ENCODE measurements around the gene ACSS3.

The ACSS3 gene

DNA sequence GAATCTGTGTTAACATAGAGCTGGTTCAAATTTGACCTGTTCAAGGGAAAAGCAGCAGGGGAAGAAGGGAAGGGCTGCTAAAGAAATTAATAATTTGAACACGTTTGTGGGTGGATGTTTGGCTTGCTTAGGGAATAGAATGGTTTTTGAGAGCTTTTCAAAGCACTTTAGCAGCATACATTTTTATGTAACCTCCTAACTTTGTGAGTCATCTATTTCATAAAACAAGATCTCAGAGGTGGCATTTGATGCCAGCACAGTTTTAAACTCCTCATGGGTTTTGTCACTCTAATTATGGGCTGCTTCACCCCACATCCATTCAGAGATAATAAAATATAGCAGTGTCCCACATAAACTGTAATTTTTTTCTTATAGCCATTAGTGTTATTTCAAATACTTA lies 143.8 kb downstream of the ACSS3 start:
- Histone ChIP-seq H3K27ac (ENCODE audit: extremely low read depth, low read depth, low read length) (no peak overlapping the region), H3K36me3 (ENCODE audit: control insufficient read depth in 2 of 2, insufficient read depth in 1 of 2, low read length in 2 of 2) (no peaks in the 10 kb centered on the region), H3K4me1 (ENCODE audit: control insufficient read depth, insufficient read depth, low read length) (no peaks in the 10 kb centered on the region; the same call in 1 of the 2 replicates), H3K4me3 (ENCODE audit: low read depth, low read length) (no peak overlapping the region), H3K9me3 (ENCODE audit: control insufficient read depth, insufficient read depth, low read depth, low read length) (no peaks in the 10 kb centered on the region)
- CTCF ChIA-PET: interaction anchor here (1.0 kb wide), 1 partner anchor 36 kb away, joined by 3 read pairs; no protein-coding TSS in a partner anchor
- TF ChIP-seq ZNF24 (tag by site-specific recombination; IDR thresholded peaks at IDR 0.05) (no peak), SCRT2 (tag by site-specific recombination; IDR thresholded peaks at IDR 0.05) (no peak), ZNF560 (tag by site-specific recombination; IDR thresholded peaks at IDR 0.05; ENCODE audit: borderline replicate concordance) (no peak), FEZF1 (tag by site-specific recombination; IDR thresholded peaks at IDR 0.05) (no peak), ZSCAN4 (tag by site-specific recombination; IDR thresholded peaks at IDR 0.05) (no peak), ZNF157 (tag by site-specific recombination; IDR thresholded peaks at IDR 0.05) (no peak), ZNF501 (tag by site-specific recombination; IDR thresholded peaks at IDR 0.05) (no peak), ZNF23 (tag by site-specific recombination; IDR thresholded peaks at IDR 0.05; ENCODE audit: borderline replicate concordance) (no peak), ZEB2 (tag by site-specific recombination; IDR thresholded peaks at IDR 0.05) (no peak), ZBTB26 (tag by site-specific recombination; optimal IDR thresholded peaks at IDR 0.05) (no peak), ZNF114 (tag by site-specific recombination; IDR thresholded peaks at IDR 0.05) (no peak), ZNF791 (tag by site-specific recombination; IDR thresholded peaks at IDR 0.05) (no peak), ZNF48 (tag by site-specific recombination; IDR thresholded peaks at IDR 0.05) (no peak), ZNF404 (tag by site-specific recombination; IDR thresholded peaks at IDR 0.05) (no peak), ZNF580 (tag by site-specific recombination; IDR thresholded peaks at IDR 0.05) (no peak), ZNF146 (tag by site-specific recombination; IDR thresholded peaks at IDR 0.05) (no peak)
- POLR2A ChIA-PET: no interaction called here

- no peaks in the 10 kb centered on the region; the same call in 1 of the 2 replicates for H3K4me1 ChIP-seq (ENCODE audit: control insufficient read depth, insufficient read depth, low read length)
- CTCF ChIA-PET: no interaction called here
- H3K27ac ChIP-seq (ENCODE audit: extremely low read depth, low read depth, low read length): no peak overlapping the region
- H3K4me3 ChIP-seq (ENCODE audit: low read depth, low read length): no peak overlapping the region
- H3K36me3 ChIP-seq (ENCODE audit: control insufficient read depth in 2 of 2, insufficient read depth in 1 of 2, low read length in 2 of 2): no peaks in the 10 kb centered on the region
- no peaks in the 10 kb centered on the region for H3K9me3 ChIP-seq (ENCODE audit: control insufficient read depth, insufficient read depth, low read depth, low read length)
- POLR2A ChIA-PET: no interaction called here
- TF ChIP-seq ZNF596 (tag by site-specific recombination; IDR thresholded peaks at IDR 0.05) (no peak), INSM2 (tag by site-specific recombination; IDR thresholded peaks at IDR 0.05) (no peak), ZNF202 (tag by site-specific recombination; IDR thresholded peaks at IDR 0.05; ENCODE audit: borderline replicate concordance) (no peak), ZNF792 (tag by site-specific recombination; IDR thresholded peaks at IDR 0.05) (no peak), KLF8 (tag by site-specific recombination; IDR thresholded peaks at IDR 0.05) (no peak), OSR2 (tag by site-specific recombination; IDR thresholded peaks at IDR 0.05) (no peak), ZNF112 (tag by site-specific recombination; IDR thresholded peaks at IDR 0.05) (no peak), ZNF658 (tag by site-specific recombination; IDR thresholded peaks at IDR 0.05) (no peak), FEZF1 (tag by site-specific recombination; IDR thresholded peaks at IDR 0.05) (no peak), OVOL3 (tag by site-specific recombination; IDR thresholded peaks at IDR 0.05) (no peak)
- TF ChIP-seq, protein P1, sequence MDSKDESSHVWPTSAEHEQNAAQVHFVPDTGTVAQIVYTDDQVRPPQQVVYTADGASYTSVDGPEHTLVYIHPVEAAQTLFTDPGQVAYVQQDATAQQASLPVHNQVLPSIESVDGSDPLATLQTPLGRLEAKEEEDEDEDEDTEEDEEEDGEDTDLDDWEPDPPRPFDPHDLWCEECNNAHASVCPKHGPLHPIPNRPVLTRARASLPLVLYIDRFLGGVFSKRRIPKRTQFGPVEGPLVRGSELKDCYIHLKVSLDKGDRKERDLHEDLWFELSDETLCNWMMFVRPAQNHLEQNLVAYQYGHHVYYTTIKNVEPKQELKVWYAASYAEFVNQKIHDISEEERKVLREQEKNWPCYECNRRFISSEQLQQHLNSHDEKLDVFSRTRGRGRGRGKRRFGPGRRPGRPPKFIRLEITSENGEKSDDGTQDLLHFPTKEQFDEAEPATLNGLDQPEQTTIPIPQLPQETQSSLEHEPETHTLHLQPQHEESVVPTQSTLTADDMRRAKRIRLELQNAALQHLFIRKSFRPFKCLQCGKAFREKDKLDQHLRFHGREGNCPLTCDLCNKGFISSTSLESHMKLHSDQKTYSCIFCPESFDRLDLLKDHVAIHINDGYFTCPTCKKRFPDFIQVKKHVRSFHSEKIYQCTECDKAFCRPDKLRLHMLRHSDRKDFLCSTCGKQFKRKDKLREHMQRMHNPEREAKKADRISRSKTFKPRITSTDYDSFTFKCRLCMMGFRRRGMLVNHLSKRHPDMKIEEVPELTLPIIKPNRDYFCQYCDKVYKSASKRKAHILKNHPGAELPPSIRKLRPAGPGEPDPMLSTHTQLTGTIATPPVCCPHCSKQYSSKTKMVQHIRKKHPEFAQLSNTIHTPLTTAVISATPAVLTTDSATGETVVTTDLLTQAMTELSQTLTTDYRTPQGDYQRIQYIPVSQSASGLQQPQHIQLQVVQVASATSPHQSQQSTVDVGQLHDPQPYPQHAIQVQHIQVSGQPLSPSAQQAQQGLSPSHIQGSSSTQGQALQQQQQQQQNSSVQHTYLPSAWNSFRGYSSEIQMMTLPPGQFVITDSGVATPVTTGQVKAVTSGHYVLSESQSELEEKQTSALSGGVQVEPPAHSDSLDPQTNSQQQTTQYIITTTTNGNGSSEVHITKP (tag by site-specific recombination; IDR thresholded peaks at IDR 0.05): no peak
Observed at GRCh38 chr12:81222846-81223592, 145.1 kb downstream of the ACSS3 start.
